ENCODE data around the gene PRKAB1.

- TF ChIP-seq CTCF (conservative IDR thresholded peaks at IDR 0.05; ENCODE audit: low read depth in 2 of 2), result no peak
- no peak for TF ChIP-seq ETS1 (IDR thresholded peaks at IDR 0.05)
- no peak for TF ChIP-seq POLR2AphosphoS5 (IDR thresholded peaks at IDR 0.05; ENCODE audit: low read depth)
Measured at GRCh38 chr12:119714614-119715267, 46.8 kb downstream of the PRKAB1 start.

All from GM23338 (cell line).